Naive thymus-derived CD8-positive, alpha-beta T cell (primary cell): ENCODE results near the gene CCDC85C. TPM values are rescaled to one million over a fixed set of nuclear protein-coding genes. Genes with fewer than 3 reads are reported as not detected.

ENCODE experiments used
- ATAC-seq, 2 donors: fragments of 150-1000 bp; cut with Tn5 transposase in 1 of 2; sonication (Bioruptor Pico), chemical (Tn5 transposase) in 1 of 2; 1 replicate in 1 of 2; 2 replicates in 1 of 2; pipeline ENCODE4 v1.10.0; 2021; ENCODE audit warnings: mild to moderate bottlenecking in 2 of 2, moderate library complexity in 2 of 2
- POLR2A ChIA-PET: fragments of 350-600 bp; sonication (Branson Sonifier 250); formaldehyde crosslinking; loops from one replicate; lab custom pipeline; 2021; ENCODE audit warnings: antibody characterized with exemption; lab: Charles Lee
- DNase-seq, 10 donors: peaks; one replicate each; pipeline versions ENCODE4 v3.0.0 to v3.0.0-alpha.2; 2020 to 2022
- H3K27ac Mint-ChIP-seq, 10 donors: one replicate each; pipeline ENCODE4 v1.8.0; 2020 to 2022; ENCODE audit warnings: mild to moderate bottlenecking in 10 of 10, mixed read lengths in 10 of 10, moderate library complexity in 4 of 10, inconsistent platforms in 1 of 10
- H3K27me3 Mint-ChIP-seq, 5 donors: one replicate each; pipeline ENCODE4 v1.8.0; 2021 to 2022; ENCODE audit warnings: mixed read lengths in 5 of 5
- H3K36me3 Mint-ChIP-seq, 3 donors: one replicate each; pipeline ENCODE4 v1.8.0; 2020 to 2022; ENCODE audit warnings: mixed read lengths in 3 of 3, mild to moderate bottlenecking in 2 of 3, inconsistent platforms in 1 of 3
- H3K4me1 Mint-ChIP-seq, 4 donors: one replicate each; pipeline ENCODE4 v1.8.0; 2021 to 2022; ENCODE audit warnings: mixed read lengths in 4 of 4
- H3K4me3 Mint-ChIP-seq, 10 donors: one replicate each; pipeline ENCODE4 v1.8.0; 2020 to 2022; ENCODE audit warnings: mild to moderate bottlenecking in 10 of 10, mixed read lengths in 10 of 10, moderate library complexity in 6 of 10, inconsistent platforms in 1 of 10
- H3K9me3 Mint-ChIP-seq, 9 donors: one replicate each; pipeline ENCODE4 v1.8.0; 2020 to 2022; ENCODE audit warnings: mixed read lengths in 9 of 9, mild to moderate bottlenecking in 3 of 9, inconsistent platforms in 1 of 9, moderate library complexity in 1 of 9
- polyA plus RNA-seq, 3 donors: library from polyadenylated mRNA; unstranded; fragments of 300-500 nt; fragmentation: Illumina TruSeq; gene quantifications; one replicate each; pipeline ENCODE4 v1.2.3, GENCODE V29; 2021
- total RNA-seq, 8 experiments: library from RNA in 2 of 8; stranded (reverse) in 2 of 8; gene quantifications; one replicate each; pipeline ENCODE4 v1.2.3 and lab custom pipeline; 2021 to 2026

Gene CCDC85C
- total and polyA plus RNA-seq, 5 experiments from 2014 or later, result 0.67 to 10.1 (median 1.4) TPM

- Mint-ChIP-seq H3K27me3 (no peaks in the 10 kb centered on the region), H3K27ac (peak overlapping the region in 3 of 10 donors; percentile 5 to 33 (median 20)), H3K36me3 (peaks cover 13 to 88% (median 19%) of the 10 kb centered on the region in 3 donors), H3K9me3 (no peaks in the 10 kb centered on the region), H3K4me1 (peaks cover 0 to 43% (median 11%) of the 10 kb centered on the region in 4 donors), H3K4me3 (no peak overlapping the region)
- DNase-seq (no peak), ATAC-seq (no peak)
- POLR2A ChIA-PET, result no interaction called here
These were observed 142.5 kb downstream of the CCDC85C start for GRCh38 chr14:99461411-99462085.

DNA sequence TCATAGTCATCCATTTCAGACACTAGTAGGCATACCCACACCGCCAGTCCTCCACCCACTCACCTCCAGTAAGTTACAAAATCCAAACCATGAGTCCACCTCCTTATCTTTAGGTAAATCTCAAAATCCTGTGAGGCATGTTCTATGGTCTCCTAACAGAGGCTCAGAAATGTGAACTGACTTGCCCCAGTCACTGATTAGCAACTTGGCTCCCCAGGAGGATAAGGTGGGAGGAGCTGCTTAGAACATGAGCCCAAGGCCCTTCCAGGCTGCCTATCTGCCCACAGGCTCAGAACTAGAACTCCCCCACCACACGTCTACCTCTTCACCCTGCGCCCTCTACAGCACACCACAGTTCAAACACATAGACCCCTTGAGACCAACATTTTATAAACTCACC is 143.2 kb downstream of the CCDC85C start:
- Mint-ChIP-seq H3K27ac (peak overlapping the region in 1 of 10 donors; percentile 12), H3K27me3 (no peaks in the 10 kb centered on the region)

GRCh38 chr14:99459481-99460100 is 144.4 kb downstream of the CCDC85C start:
- H3K4me3 Mint-ChIP-seq, result no peak overlapping the region
- POLR2A ChIA-PET, result no interaction called here
- H3K27me3 Mint-ChIP-seq, result no peaks in the 10 kb centered on the region
- peaks cover 0 to 34% (median 8%) of the 10 kb centered on the region in 4 donors for H3K4me1 Mint-ChIP-seq
- H3K36me3 Mint-ChIP-seq, result peaks cover 14 to 84% (median 21%) of the 10 kb centered on the region in 3 donors
- H3K27ac Mint-ChIP-seq, result peak overlapping the region in 1 of 10 donors; percentile 0
- ATAC-seq (no peak), DNase-seq (no peak)
- H3K9me3 Mint-ChIP-seq, result no peaks in the 10 kb centered on the region

More for the DNA sequence above, 143.2 kb downstream of the CCDC85C start:
- DNase-seq (no peak), ATAC-seq (no peak)
- peaks cover 14 to 88% (median 21%) of the 10 kb centered on the region in 3 donors for H3K36me3 Mint-ChIP-seq
- POLR2A ChIA-PET, result no interaction called here
- peaks cover 0 to 37% (median 9%) of the 10 kb centered on the region in 4 donors for H3K4me1 Mint-ChIP-seq
- H3K9me3 Mint-ChIP-seq, result no peaks in the 10 kb centered on the region
- H3K4me3 Mint-ChIP-seq, result no peak overlapping the region

- no peak overlapping the region for H3K27ac Mint-ChIP-seq
- no peak for DNase-seq
- peaks cover 8 to 80% (median 22%) of the 10 kb centered on the region in 3 donors for H3K36me3 Mint-ChIP-seq
- H3K9me3 Mint-ChIP-seq, result no peaks in the 10 kb centered on the region
- ATAC-seq, result no peak
- H3K4me3 Mint-ChIP-seq, result no peak overlapping the region
- H3K4me1 Mint-ChIP-seq, result peaks cover 0 to 14% (median 4%) of the 10 kb centered on the region in 4 donors
- POLR2A ChIA-PET, result no interaction called here
- H3K27me3 Mint-ChIP-seq, result no peaks in the 10 kb centered on the region
These were observed 149.8 kb downstream of the CCDC85C start for GRCh38 chr14:99454246-99454645.

DNA sequence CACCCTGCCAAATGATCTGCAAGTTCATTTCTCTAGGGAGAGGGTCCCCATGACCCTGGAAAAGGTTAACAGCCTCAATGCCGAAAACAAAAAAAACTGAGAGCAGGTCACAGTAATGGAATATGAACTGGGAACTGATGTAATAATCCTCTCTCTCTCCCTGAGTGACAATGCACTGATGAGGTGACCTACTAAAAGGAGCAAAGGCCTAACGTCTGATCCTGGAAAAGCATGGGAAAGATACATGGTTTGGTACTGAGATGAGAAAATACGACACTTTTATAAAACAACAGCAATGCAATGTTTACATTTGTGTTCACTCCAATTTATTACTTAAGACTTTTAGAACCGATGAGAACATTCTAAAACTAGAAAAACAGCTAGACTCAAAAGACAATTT is 151.0 kb downstream of the CCDC85C start:
- peak overlapping the region in 1 of 10 donors; percentile 14 for H3K27ac Mint-ChIP-seq
- no peaks in the 10 kb centered on the region for H3K9me3 Mint-ChIP-seq
- no peak for ATAC-seq
- POLR2A ChIA-PET, result no interaction called here
- no peak overlapping the region for H3K4me3 Mint-ChIP-seq
- no peak for DNase-seq
- H3K27me3 Mint-ChIP-seq, result no peaks in the 10 kb centered on the region
- peaks cover 0 to 20% (median 4%) of the 10 kb centered on the region in 4 donors for H3K4me1 Mint-ChIP-seq
- peaks cover 14 to 82% (median 24%) of the 10 kb centered on the region in 3 donors for H3K36me3 Mint-ChIP-seq

GRCh38 chr14:99451234-99451633 is 152.8 kb downstream of the CCDC85C start:
- no peak for ATAC-seq
- H3K36me3 Mint-ChIP-seq, result peaks cover 6 to 85% (median 29%) of the 10 kb centered on the region in 3 donors
- no peaks in the 10 kb centered on the region for H3K9me3 Mint-ChIP-seq
- H3K4me3 Mint-ChIP-seq, result no peak overlapping the region
- no peaks in the 10 kb centered on the region for H3K27me3 Mint-ChIP-seq
- no peak for DNase-seq
- no peak overlapping the region for H3K27ac Mint-ChIP-seq
- POLR2A ChIA-PET, result no interaction called here
- peaks cover 0 to 24% (median 5%) of the 10 kb centered on the region in 4 donors for H3K4me1 Mint-ChIP-seq

- Mint-ChIP-seq H3K36me3 (peaks cover 6 to 88% (median 29%) of the 10 kb centered on the region in 3 donors), H3K9me3 (no peaks in the 10 kb centered on the region), H3K4me3 (no peak overlapping the region), H3K27me3 (no peaks in the 10 kb centered on the region), H3K27ac (no peak overlapping the region), H3K4me1 (peaks cover 0 to 24% (median 7%) of the 10 kb centered on the region in 4 donors)
- POLR2A ChIA-PET, result no interaction called here
- ATAC-seq, result no peak
- no peak for DNase-seq
These were observed 153.7 kb downstream of the CCDC85C start for GRCh38 chr14:99450266-99450665.

Other genes starting within 250 kb of the CCDC85C start
- gene SETD3, start 123.3 kb downstream of the CCDC85C start, total RNA-seq, result 10 to 100 TPM; 51.7 to 56.8 TPM
- gene SETD3, start 123.3 kb downstream of the CCDC85C start, polyA plus RNA-seq, result 10 to 100 TPM; 32.2 to 35.6 (median 32.4) TPM
- 10 to 100 TPM; 82.8 to 92.5 TPM for gene CCNK, start 122.8 kb downstream of the CCDC85C start, total RNA-seq
- 10 to 100 TPM; 13.4 to 19.8 (median 14.0) TPM for gene CCNK, start 122.8 kb downstream of the CCDC85C start, polyA plus RNA-seq
- under 1 TPM; 0.34 to 0.36 TPM for gene HHIPL1, start 40.9 kb upstream of the CCDC85C start, total RNA-seq
- gene HHIPL1, start 40.9 kb upstream of the CCDC85C start, polyA plus RNA-seq, result not detected
- under 1 TPM; 0.41 to 0.44 TPM for gene CYP46A1, start 80.1 kb upstream of the CCDC85C start, total RNA-seq
- under 1 TPM in 1 of 3 donors, not detected in 2; 0.02 TPM for gene CYP46A1, start 80.1 kb upstream of the CCDC85C start, polyA plus RNA-seq
- not detected for gene EML1, start 189.2 kb upstream of the CCDC85C start, total RNA-seq
- not detected for gene EML1, start 189.2 kb upstream of the CCDC85C start, polyA plus RNA-seq